GM23338 (cell line): ENCODE results near the gene ALDH1A1. TPM values are rescaled to one million over a fixed set of nuclear protein-coding genes. Genes with fewer than 3 reads are reported as not detected.

ENCODE experiments used
- ATAC-seq: fragments of 200-7000 bp; cut with Tn5 transposase; 3 replicates; pipeline ENCODE4 v1.9.1; 2020
- DNase-seq: peaks from one replicate; pipeline ENCODE4 v3.0.0-alpha.2; 2015; ENCODE audit warnings: low spot score
- H2AFZ ChIP-seq: fragments of 200-600 bp; sonication (generic); 2 replicates; pipeline ENCODE4 v1.8.0; 2016; ENCODE audit warnings: antibody characterized with exemption, mild to moderate bottlenecking, moderate library complexity
- H3F3A ChIP-seq: fragments of 200-600 bp; sonication (generic); replicated peaks from 2 replicates; pipeline ENCODE4 v1.8.0; 2017; ENCODE audit warnings: antibody characterized with exemption, mixed run types, low read depth
- H3K27ac ChIP-seq: fragments of 200-600 bp; sonication (generic); 2 replicates; pipeline ENCODE4 v1.6.1; 2016; ENCODE audit warnings: low read depth
- H3K27me3 ChIP-seq: fragments of 200-600 bp; sonication (generic); 2 replicates; pipeline ENCODE4 v1.8.0; 2016; ENCODE audit warnings: mild to moderate bottlenecking, mixed run types, moderate library complexity; ENCODE audit not compliant: insufficient read depth
- H3K36me3 ChIP-seq: fragments of 200-600 bp; sonication (generic); 2 replicates; pipeline ENCODE4 v1.8.0; 2016; ENCODE audit warnings: mild to moderate bottlenecking; ENCODE audit not compliant: insufficient read depth
- H3K4me1 ChIP-seq: fragments of 200-600 bp; sonication (generic); 2 replicates; pipeline ENCODE4 v1.8.0; 2016; ENCODE audit warnings: mild to moderate bottlenecking, moderate library complexity; ENCODE audit not compliant: insufficient read depth
- H3K4me2 ChIP-seq: fragments of 200-600 bp; sonication (generic); 2 replicates; pipeline ENCODE4 v1.7.1; 2017; ENCODE audit warnings: mixed run types
- H3K4me3 ChIP-seq: fragments of 200-600 bp; sonication (generic); 2 replicates; pipeline ENCODE4 v1.6.1; 2016; ENCODE audit warnings: mixed run types
- H3K79me2 ChIP-seq: fragments of 200-600 bp; sonication (generic); replicated peaks from 2 replicates; pipeline ENCODE4 v1.8.0; 2017; ENCODE audit warnings: mild to moderate bottlenecking; ENCODE audit not compliant: insufficient read depth
- H3K9me2 ChIP-seq: fragments of 200-600 bp; sonication (generic); 2 replicates; pipeline ENCODE4 v1.8.0; 2017; ENCODE audit not compliant: insufficient read depth
- H4K20me1 ChIP-seq: fragments of 200-600 bp; sonication (generic); replicated peaks from 2 replicates; pipeline ENCODE4 v1.8.0; 2017; ENCODE audit warnings: mild to moderate bottlenecking; ENCODE audit not compliant: insufficient read depth
- H3K27ac Mint-ChIP-seq: 2 replicates; pipeline ENCODE4 v1.8.0; 2020; ENCODE audit warnings: inconsistent platforms, mild to moderate bottlenecking, moderate library complexity, mixed read lengths
- H3K27me3 Mint-ChIP-seq: 3 replicates; pipeline ENCODE4 v1.8.0; 2022; ENCODE audit warnings: low read depth, mild to moderate bottlenecking, moderate library complexity, mixed read lengths, inconsistent platforms; ENCODE audit not compliant: insufficient read depth, poor library complexity
- H3K36me3 Mint-ChIP-seq: 3 replicates; pipeline ENCODE4 v1.8.0; 2021; ENCODE audit warnings: low read depth, mild to moderate bottlenecking, inconsistent platforms, moderate library complexity, mixed read lengths
- H3K4me1 Mint-ChIP-seq: 3 replicates; pipeline ENCODE4 v1.8.0; 2020; ENCODE audit warnings: mild to moderate bottlenecking, inconsistent platforms, mixed read lengths
- H3K4me3 Mint-ChIP-seq: 3 replicates; pipeline ENCODE4 v1.8.0; 2021; ENCODE audit warnings: moderate library complexity, mild to moderate bottlenecking, inconsistent platforms, mixed read lengths
- H3K9me3 Mint-ChIP-seq: 3 replicates; pipeline ENCODE4 v1.8.0; 2020; ENCODE audit warnings: moderate library complexity, mild to moderate bottlenecking, inconsistent platforms, mixed read lengths
- CREB1 ChIP-seq: fragments of 250-450 bp; sonication (Bioruptor Pico); IDR thresholded peaks from 2 replicates; pipeline ENCODE4 v1.5.0; 2020; ENCODE audit warnings: low read depth, mild to moderate bottlenecking, moderate library complexity
- EZH2 ChIP-seq: fragments of 200-600 bp; sonication (generic); IDR thresholded peaks from one replicate; pipeline ENCODE4 v1.8.0; 2017; ENCODE audit warnings: antibody characterized with exemption, mild to moderate bottlenecking, low read depth; ENCODE audit not compliant: unreplicated experiment
- EZH2phosphoT487 ChIP-seq: fragments of 200-600 bp; sonication (generic); IDR thresholded peaks from one replicate; pipeline ENCODE4 v1.8.1; 2018; ENCODE audit warnings: antibody characterized with exemption; ENCODE audit not compliant: unreplicated experiment
- JUNB ChIP-seq: IDR thresholded peaks from one replicate; pipeline ENCODE4 v1.6.1; 2016; ENCODE audit warnings: antibody characterized with exemption; ENCODE audit not compliant: unreplicated experiment
- NANOG ChIP-seq: IDR thresholded peaks from 2 replicates; pipeline ENCODE4 v1.6.1; 2016; ENCODE audit warnings: antibody characterized with exemption, borderline replicate concordance
- POLR2AphosphoS5 ChIP-seq: IDR thresholded peaks from 2 replicates; pipeline ENCODE4 v1.6.1; 2016; ENCODE audit warnings: antibody characterized with exemption, low read depth
- STAT1 ChIP-seq: IDR thresholded peaks from one replicate; pipeline ENCODE4 v1.6.1; 2016; ENCODE audit warnings: antibody characterized with exemption; ENCODE audit not compliant: unreplicated experiment
- ZNF114 ChIP-seq: fragments of 250-450 bp; sonication (Bioruptor Pico); IDR thresholded peaks from 2 replicates; pipeline ENCODE4 v1.5.0; 2020; ENCODE audit warnings: mild to moderate bottlenecking, moderate library complexity
- ZNF331 ChIP-seq: fragments of 250-450 bp; sonication (Bioruptor Pico); IDR thresholded peaks from 2 replicates; pipeline ENCODE4 v1.5.0; 2020; ENCODE audit warnings: low read depth, mild to moderate bottlenecking, moderate library complexity
- polyA plus RNA-seq: library from polyadenylated mRNA; unstranded; fragments of >200 nt; fragmentation: Nextera tagmentation; extraction: Ambion mirVana; gene quantifications from 2 replicates; pipeline ENCODE4 v1.2.1, GENCODE V29; 2016
- total RNA-seq: library from RNA; depleted of rRNA; stranded (reverse); fragments of >200 nt; shearing (Covaris generic); gene quantifications from 2 replicates; pipeline ENCODE4 v1.2.3, GENCODE V29; 2014
- TF ChIP-seq, protein P1 (sequence below): fragments of 250-450 bp; sonication (Bioruptor Pico); IDR thresholded peaks from 2 replicates; pipeline ENCODE4 v1.5.0; 2020; ENCODE audit warnings: mild to moderate bottlenecking, moderate library complexity
- TF ChIP-seq, protein P2 (sequence below): IDR thresholded peaks from one replicate; pipeline ENCODE4 v1.6.1; 2018; ENCODE audit warnings: antibody characterized with exemption; ENCODE audit not compliant: unreplicated experiment
- TF ChIP-seq, protein P3 (sequence below): IDR thresholded peaks from 2 replicates; pipeline ENCODE4 v1.6.1; 2016; ENCODE audit warnings: antibody characterized with exemption
- TF ChIP-seq, protein P4 (sequence below), 2 experiments: fragments of 200-600 bp in 1 of 2; sonication (generic) in 1 of 2; conservative IDR thresholded peaks; 2 replicates each; pipeline versions ENCODE4 v1.5.1 to v1.6.1; 2016 to 2017; ENCODE audit warnings: antibody characterized with exemption in 2 of 2, low read depth in 2 of 2, mild to moderate bottlenecking in 2 of 2, moderate library complexity in 1 of 2

ALDH1A1 gene
- total and polyA plus RNA-seq, 2 experiments from 2014 or later = 2.1 to 3.4 TPM

DNA sequence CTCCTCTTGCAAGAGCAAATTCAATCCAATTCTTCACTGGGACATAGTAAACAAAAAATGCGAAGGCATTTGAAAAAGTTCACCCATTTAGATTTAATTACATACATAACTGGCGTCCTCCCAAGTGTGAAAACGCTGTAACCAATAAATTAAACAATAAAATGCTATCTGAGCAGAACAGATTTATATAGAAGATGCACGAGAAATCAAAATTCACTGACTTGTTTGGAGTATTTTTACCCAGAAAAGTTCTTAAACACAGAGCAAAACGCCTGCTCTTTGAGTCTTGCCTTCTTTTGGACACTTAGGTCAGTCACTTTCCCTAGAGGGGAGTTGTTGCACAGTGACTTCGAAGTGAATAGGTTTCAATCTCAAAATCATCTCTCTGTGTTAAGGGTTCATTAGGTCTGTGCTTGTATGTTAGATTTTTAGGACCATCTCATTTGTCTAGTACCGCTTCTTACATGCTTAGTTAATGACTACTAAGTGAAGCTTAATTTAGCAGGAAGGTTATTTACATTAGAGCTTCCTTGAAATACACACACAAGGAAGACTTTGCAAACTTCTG, 1.9 kb downstream of the ALDH1A1 start:
- Mint-ChIP-seq H3K27me3 (peaks cover 3% of the 10 kb centered on the region), H3K36me3 (no peaks in the 10 kb centered on the region), H3K27ac (no peak overlapping the region), H3K9me3 (no peaks in the 10 kb centered on the region), H3K4me1 (peaks cover 22% of the 10 kb centered on the region; the same call in 2 of the 3 replicates), H3K4me3 (no peak overlapping the region)
- TF ChIP-seq, protein P1, sequence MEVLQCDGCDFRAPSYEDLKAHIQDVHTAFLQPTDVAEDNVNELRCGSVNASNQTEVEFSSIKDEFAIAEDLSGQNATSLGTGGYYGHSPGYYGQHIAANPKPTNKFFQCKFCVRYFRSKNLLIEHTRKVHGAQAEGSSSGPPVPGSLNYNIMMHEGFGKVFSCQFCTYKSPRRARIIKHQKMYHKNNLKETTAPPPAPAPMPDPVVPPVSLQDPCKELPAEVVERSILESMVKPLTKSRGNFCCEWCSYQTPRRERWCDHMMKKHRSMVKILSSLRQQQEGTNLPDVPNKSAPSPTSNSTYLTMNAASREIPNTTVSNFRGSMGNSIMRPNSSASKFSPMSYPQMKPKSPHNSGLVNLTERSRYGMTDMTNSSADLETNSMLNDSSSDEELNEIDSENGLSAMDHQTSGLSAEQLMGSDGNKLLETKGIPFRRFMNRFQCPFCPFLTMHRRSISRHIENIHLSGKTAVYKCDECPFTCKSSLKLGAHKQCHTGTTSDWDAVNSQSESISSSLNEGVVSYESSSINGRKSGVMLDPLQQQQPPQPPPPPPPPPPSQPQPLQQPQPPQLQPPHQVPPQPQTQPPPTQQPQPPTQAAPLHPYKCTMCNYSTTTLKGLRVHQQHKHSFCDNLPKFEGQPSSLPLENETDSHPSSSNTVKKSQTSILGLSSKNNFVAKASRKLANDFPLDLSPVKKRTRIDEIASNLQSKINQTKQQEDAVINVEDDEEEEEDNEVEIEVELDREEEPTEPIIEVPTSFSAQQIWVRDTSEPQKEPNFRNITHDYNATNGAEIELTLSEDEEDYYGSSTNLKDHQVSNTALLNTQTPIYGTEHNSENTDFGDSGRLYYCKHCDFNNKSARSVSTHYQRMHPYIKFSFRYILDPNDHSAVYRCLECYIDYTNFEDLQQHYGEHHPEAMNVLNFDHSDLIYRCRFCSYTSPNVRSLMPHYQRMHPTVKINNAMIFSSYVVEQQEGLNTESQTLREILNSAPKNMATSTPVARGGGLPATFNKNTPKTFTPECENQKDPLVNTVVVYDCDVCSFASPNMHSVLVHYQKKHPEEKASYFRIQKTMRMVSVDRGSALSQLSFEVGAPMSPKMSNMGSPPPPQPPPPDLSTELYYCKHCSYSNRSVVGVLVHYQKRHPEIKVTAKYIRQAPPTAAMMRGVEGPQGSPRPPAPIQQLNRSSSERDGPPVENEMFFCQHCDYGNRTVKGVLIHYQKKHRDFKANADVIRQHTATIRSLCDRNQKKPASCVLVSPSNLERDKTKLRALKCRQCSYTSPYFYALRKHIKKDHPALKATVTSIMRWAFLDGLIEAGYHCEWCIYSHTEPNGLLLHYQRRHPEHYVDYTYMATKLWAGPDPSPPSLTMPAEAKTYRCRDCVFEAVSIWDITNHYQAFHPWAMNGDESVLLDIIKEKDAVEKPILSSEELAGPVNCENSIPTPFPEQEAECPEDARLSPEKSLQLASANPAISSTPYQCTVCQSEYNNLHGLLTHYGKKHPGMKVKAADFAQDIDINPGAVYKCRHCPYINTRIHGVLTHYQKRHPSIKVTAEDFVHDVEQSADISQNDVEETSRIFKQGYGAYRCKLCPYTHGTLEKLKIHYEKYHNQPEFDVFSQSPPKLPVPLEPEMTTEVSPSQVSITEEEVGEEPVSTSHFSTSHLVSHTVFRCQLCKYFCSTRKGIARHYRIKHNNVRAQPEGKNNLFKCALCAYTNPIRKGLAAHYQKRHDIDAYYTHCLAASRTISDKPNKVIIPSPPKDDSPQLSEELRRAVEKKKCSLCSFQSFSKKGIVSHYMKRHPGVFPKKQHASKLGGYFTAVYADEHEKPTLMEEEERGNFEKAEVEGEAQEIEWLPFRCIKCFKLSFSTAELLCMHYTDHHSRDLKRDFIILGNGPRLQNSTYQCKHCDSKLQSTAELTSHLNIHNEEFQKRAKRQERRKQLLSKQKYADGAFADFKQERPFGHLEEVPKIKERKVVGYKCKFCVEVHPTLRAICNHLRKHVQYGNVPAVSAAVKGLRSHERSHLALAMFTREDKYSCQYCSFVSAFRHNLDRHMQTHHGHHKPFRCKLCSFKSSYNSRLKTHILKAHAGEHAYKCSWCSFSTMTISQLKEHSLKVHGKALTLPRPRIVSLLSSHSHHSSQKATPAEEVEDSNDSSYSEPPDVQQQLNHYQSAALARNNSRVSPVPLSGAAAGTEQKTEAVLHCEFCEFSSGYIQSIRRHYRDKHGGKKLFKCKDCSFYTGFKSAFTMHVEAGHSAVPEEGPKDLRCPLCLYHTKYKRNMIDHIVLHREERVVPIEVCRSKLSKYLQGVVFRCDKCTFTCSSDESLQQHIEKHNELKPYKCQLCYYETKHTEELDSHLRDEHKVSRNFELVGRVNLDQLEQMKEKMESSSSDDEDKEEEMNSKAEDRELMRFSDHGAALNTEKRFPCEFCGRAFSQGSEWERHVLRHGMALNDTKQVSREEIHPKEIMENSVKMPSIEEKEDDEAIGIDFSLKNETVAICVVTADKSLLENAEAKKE = no peak
- TF ChIP-seq JUNB (no peak), EZH2 (no peak), NANOG (no peak), EZH2phosphoT487 (no peak), STAT1 (no peak), ZNF114 (CRISPR knock-in tag) (no peak), ZNF331 (CRISPR knock-in tag) (no peak), POLR2AphosphoS5 (no peak), CREB1 (CRISPR knock-in tag) (no peak)
- TF ChIP-seq, protein P2, sequence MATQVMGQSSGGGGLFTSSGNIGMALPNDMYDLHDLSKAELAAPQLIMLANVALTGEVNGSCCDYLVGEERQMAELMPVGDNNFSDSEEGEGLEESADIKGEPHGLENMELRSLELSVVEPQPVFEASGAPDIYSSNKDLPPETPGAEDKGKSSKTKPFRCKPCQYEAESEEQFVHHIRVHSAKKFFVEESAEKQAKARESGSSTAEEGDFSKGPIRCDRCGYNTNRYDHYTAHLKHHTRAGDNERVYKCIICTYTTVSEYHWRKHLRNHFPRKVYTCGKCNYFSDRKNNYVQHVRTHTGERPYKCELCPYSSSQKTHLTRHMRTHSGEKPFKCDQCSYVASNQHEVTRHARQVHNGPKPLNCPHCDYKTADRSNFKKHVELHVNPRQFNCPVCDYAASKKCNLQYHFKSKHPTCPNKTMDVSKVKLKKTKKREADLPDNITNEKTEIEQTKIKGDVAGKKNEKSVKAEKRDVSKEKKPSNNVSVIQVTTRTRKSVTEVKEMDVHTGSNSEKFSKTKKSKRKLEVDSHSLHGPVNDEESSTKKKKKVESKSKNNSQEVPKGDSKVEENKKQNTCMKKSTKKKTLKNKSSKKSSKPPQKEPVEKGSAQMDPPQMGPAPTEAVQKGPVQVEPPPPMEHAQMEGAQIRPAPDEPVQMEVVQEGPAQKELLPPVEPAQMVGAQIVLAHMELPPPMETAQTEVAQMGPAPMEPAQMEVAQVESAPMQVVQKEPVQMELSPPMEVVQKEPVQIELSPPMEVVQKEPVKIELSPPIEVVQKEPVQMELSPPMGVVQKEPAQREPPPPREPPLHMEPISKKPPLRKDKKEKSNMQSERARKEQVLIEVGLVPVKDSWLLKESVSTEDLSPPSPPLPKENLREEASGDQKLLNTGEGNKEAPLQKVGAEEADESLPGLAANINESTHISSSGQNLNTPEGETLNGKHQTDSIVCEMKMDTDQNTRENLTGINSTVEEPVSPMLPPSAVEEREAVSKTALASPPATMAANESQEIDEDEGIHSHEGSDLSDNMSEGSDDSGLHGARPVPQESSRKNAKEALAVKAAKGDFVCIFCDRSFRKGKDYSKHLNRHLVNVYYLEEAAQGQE = no peak
- TF ChIP-seq, protein P3, sequence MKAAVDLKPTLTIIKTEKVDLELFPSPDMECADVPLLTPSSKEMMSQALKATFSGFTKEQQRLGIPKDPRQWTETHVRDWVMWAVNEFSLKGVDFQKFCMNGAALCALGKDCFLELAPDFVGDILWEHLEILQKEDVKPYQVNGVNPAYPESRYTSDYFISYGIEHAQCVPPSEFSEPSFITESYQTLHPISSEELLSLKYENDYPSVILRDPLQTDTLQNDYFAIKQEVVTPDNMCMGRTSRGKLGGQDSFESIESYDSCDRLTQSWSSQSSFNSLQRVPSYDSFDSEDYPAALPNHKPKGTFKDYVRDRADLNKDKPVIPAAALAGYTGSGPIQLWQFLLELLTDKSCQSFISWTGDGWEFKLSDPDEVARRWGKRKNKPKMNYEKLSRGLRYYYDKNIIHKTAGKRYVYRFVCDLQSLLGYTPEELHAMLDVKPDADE = no peak
- TF ChIP-seq, protein P4, sequence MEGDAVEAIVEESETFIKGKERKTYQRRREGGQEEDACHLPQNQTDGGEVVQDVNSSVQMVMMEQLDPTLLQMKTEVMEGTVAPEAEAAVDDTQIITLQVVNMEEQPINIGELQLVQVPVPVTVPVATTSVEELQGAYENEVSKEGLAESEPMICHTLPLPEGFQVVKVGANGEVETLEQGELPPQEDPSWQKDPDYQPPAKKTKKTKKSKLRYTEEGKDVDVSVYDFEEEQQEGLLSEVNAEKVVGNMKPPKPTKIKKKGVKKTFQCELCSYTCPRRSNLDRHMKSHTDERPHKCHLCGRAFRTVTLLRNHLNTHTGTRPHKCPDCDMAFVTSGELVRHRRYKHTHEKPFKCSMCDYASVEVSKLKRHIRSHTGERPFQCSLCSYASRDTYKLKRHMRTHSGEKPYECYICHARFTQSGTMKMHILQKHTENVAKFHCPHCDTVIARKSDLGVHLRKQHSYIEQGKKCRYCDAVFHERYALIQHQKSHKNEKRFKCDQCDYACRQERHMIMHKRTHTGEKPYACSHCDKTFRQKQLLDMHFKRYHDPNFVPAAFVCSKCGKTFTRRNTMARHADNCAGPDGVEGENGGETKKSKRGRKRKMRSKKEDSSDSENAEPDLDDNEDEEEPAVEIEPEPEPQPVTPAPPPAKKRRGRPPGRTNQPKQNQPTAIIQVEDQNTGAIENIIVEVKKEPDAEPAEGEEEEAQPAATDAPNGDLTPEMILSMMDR (conservative IDR thresholded peaks at IDR 0.05; ENCODE audit: low read depth in 2 of 2) = no peak
- Histone ChIP-seq H3K9me2 (no peaks in the 10 kb centered on the region), H4K20me1 (no peaks in the 10 kb centered on the region), H2AFZ (no peak overlapping the region), H3K4me3 (no peak overlapping the region), H3K4me2 (no peak overlapping the region), H3K4me1 (peaks cover 5% of the 10 kb centered on the region; the same call in 1 of the 2 replicates), H3F3A (no peaks in the 10 kb centered on the region), H3K79me2 (no peaks in the 10 kb centered on the region), H3K27me3 (no peaks in the 10 kb centered on the region), H3K27ac (no peak overlapping the region), H3K36me3 (no peaks in the 10 kb centered on the region)
- ATAC-seq = no peak
- DNase-seq = no peak
